ENCODE measurements around the gene FOSL2. TPM values are rescaled to one million over a fixed set of nuclear protein-coding genes. Genes with fewer than 3 reads are reported as not detected.

The FOSL2 gene
- polyA plus RNA-seq, 3 donors, result 24.8 to 270 (median 28.6) TPM

DNA sequence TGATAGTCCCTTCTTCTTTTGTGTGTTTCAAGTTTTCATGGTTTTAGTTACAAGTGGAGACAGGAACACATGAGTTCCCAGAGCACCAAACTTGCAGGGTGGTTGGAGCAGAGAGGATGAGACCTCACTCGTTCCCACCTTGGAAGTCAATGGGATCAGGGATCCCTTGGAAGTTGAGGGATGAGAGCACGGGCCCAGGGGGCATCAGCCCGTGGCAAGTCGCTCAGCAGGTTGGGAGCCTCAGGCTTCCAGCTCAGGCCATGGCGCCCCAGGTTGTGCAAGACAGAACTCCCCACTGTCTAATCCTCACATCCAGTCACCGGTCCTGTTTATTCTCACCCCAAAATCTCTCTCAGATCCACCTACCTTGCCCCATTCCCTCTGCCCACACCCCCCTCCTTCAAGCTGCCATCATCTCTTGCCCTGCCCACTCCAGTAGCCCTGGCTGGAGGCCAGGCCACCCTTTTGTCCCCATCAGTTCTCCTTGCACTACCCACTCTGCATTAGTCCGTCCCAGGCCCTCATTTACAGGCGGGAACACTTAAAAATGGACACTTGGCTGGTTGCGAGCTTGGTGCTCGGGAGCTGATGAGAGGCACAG is 37.6 kb upstream of the FOSL2 start:
- DNase-seq, result no peak
- Histone ChIP-seq H3K36me3 (replicated peaks in 1 of 2; ENCODE audit: control insufficient read depth in 1 of 2, insufficient read depth in 2 of 2, low read length in 2 of 2) (no peaks in the 10 kb centered on the region), H3K4me3 (replicated peaks in 1 of 3; ENCODE audit: low read depth in 2 of 3, low read length in 3 of 3) (no peak overlapping the region), H3K9ac (ENCODE audit: insufficient read depth, low read length, poor library complexity, severe bottlenecking) (no peak overlapping the region), H3K9me3 (replicated peaks in 1 of 2; ENCODE audit: control insufficient read depth in 1 of 2, insufficient read depth in 1 of 2, low read length in 2 of 2) (no peaks in the 10 kb centered on the region), H3K4me1 (ENCODE audit: control insufficient read depth in 1 of 2, insufficient read depth in 2 of 2, low read length in 2 of 2) (peaks cover 17 to 19% of the 10 kb centered on the region in 2 donors), H2AFZ (ENCODE audit: insufficient read depth, low read depth, low read length, poor library complexity, severe bottlenecking) (no peak overlapping the region), H3K4me2 (replicated peaks; ENCODE audit: extremely low read depth, low read length, poor library complexity, severe bottlenecking) (no peak overlapping the region), H3K79me2 (ENCODE audit: insufficient read depth, low read length) (no peaks in the 10 kb centered on the region), H3K27me3 (ENCODE audit: control insufficient read depth in 2 of 2, insufficient read depth in 2 of 2, low read length in 2 of 2) (no peaks in the 10 kb centered on the region), H3K27ac (ENCODE audit: low read depth in 1 of 2, low read length in 2 of 2) (no peak overlapping the region), H4K20me1 (ENCODE audit: insufficient read depth, low read length) (no peaks in the 10 kb centered on the region)
- Mint-ChIP-seq H3K4me3 (no peak overlapping the region), H3K27ac (peak overlapping the region in 4 of 7 donors; percentile 3 to 54 (median 30)), H3K4me1 (peaks cover 27% of the 10 kb centered on the region), H3K9me3 (peaks cover 0 to 3% (median 0%) of the 10 kb centered on the region in 7 donors), H3K36me3 (peaks cover 0 to 5% of the 10 kb centered on the region in 2 donors), H3K27me3 (ENCODE audit: low read depth in 3 of 3) (peaks cover 9 to 21% (median 11%) of the 10 kb centered on the region in 3 donors)
- 94% methylated on average over 6 of the region's 10 CpGs for WGBS (ENCODE audit: insufficient coverage)
- intact Hi-C loops (cut with micrococcal nuclease), result no loop called here
- TF ChIP-seq, protein P1, sequence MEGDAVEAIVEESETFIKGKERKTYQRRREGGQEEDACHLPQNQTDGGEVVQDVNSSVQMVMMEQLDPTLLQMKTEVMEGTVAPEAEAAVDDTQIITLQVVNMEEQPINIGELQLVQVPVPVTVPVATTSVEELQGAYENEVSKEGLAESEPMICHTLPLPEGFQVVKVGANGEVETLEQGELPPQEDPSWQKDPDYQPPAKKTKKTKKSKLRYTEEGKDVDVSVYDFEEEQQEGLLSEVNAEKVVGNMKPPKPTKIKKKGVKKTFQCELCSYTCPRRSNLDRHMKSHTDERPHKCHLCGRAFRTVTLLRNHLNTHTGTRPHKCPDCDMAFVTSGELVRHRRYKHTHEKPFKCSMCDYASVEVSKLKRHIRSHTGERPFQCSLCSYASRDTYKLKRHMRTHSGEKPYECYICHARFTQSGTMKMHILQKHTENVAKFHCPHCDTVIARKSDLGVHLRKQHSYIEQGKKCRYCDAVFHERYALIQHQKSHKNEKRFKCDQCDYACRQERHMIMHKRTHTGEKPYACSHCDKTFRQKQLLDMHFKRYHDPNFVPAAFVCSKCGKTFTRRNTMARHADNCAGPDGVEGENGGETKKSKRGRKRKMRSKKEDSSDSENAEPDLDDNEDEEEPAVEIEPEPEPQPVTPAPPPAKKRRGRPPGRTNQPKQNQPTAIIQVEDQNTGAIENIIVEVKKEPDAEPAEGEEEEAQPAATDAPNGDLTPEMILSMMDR (IDR thresholded peaks at IDR 0.05), result no peak

DNA sequence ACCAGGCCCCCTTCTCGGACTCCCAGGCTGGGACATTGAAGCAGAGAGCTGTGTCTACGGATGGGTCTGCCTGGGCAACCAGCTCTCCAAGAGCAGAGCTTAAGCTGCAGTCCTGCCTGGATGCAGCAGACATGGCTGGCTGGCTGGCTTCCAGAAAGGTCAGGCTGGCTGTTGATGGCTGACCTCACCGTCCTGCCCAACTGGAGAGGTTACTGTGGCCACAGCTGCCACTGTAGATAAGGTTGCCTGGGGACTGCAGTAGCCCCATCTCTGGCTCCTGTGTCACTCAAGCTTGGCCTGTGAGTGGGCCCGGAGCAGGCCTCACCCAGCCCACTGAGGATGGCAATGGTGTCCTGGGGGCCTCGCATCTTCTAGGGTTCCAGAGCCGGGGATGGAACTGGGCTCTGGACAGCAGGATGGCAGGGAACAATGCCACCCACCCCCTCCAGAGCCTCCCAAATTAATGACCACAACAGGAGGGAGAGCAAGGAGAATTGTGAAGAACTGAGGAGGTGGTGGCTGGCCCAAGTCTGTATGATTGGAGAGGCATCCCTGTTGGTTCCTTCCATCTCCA is 37.0 kb upstream of the FOSL2 start:
- TF ChIP-seq, protein P1 (IDR thresholded peaks at IDR 0.05), result no peak
- Histone ChIP-seq H3K9ac (ENCODE audit: insufficient read depth, low read length, poor library complexity, severe bottlenecking) (no peak overlapping the region), H4K20me1 (ENCODE audit: insufficient read depth, low read length) (no peaks in the 10 kb centered on the region), H3K27ac (ENCODE audit: low read depth in 1 of 2, low read length in 2 of 2) (no peak overlapping the region), H2AFZ (ENCODE audit: insufficient read depth, low read depth, low read length, poor library complexity, severe bottlenecking) (peak overlapping the region; percentile 11), H3K9me3 (replicated peaks in 1 of 2; ENCODE audit: control insufficient read depth in 1 of 2, insufficient read depth in 1 of 2, low read length in 2 of 2) (no peaks in the 10 kb centered on the region), H3K4me1 (ENCODE audit: control insufficient read depth in 1 of 2, insufficient read depth in 2 of 2, low read length in 2 of 2) (peaks cover 22 to 24% of the 10 kb centered on the region in 2 donors), H3K79me2 (ENCODE audit: insufficient read depth, low read length) (no peaks in the 10 kb centered on the region), H3K36me3 (replicated peaks in 1 of 2; ENCODE audit: control insufficient read depth in 1 of 2, insufficient read depth in 2 of 2, low read length in 2 of 2) (no peaks in the 10 kb centered on the region), H3K4me3 (replicated peaks in 1 of 3; ENCODE audit: low read depth in 2 of 3, low read length in 3 of 3) (no peak overlapping the region), H3K27me3 (ENCODE audit: control insufficient read depth in 2 of 2, insufficient read depth in 2 of 2, low read length in 2 of 2) (no peaks in the 10 kb centered on the region), H3K4me2 (replicated peaks; ENCODE audit: extremely low read depth, low read length, poor library complexity, severe bottlenecking) (no peak overlapping the region)
- Mint-ChIP-seq H3K27me3 (ENCODE audit: low read depth in 3 of 3) (peaks cover 9 to 21% (median 11%) of the 10 kb centered on the region in 3 donors), H3K4me1 (peaks cover 33% of the 10 kb centered on the region), H3K4me3 (no peak overlapping the region), H3K27ac (peak overlapping the region in 6 of 7 donors; percentile 8 to 75 (median 48)), H3K9me3 (peaks cover 0 to 3% (median 0%) of the 10 kb centered on the region in 7 donors), H3K36me3 (peaks cover 0 to 6% of the 10 kb centered on the region in 2 donors)
- 99% methylated on average over 4 of the region's 6 CpGs for WGBS (ENCODE audit: insufficient coverage)
- no peak for DNase-seq
- intact Hi-C loops (cut with micrococcal nuclease), result no loop called here

Data from CD14-positive monocyte (primary cell).